Parathyroid adenoma (tissue), 2 donors: ENCODE results near the gene MAPRE2.

ENCODE experiments used
- H2AFZ ChIP-seq: fragments of 300-600 bp; sonication (generic); one replicate; pipeline ENCODE4 v1.7.0; 2017; ENCODE audit warnings: antibody characterized with exemption, mild to moderate bottlenecking
- H3K27ac ChIP-seq: fragments of 300-600 bp; sonication (generic); one replicate; pipeline ENCODE4 v1.7.0; 2017
- H3K27me3 ChIP-seq: fragments of 300-600 bp; sonication (generic); one replicate; pipeline ENCODE4 v1.7.0; 2017; ENCODE audit warnings: low read length; ENCODE audit not compliant: control insufficient read depth, insufficient read depth
- H3K36me3 ChIP-seq: fragments of 300-600 bp; sonication (generic); one replicate; pipeline ENCODE4 v1.7.0; 2017; ENCODE audit warnings: low read length; ENCODE audit not compliant: control insufficient read depth, insufficient read depth
- H3K4me1 ChIP-seq: fragments of 300-600 bp; sonication (generic); one replicate; pipeline ENCODE4 v1.7.0; 2017; ENCODE audit warnings: control low read depth
- H3K4me2 ChIP-seq: fragments of 300-600 bp; sonication (generic); one replicate; pipeline ENCODE4 v1.7.0; 2017; ENCODE audit warnings: low read length
- H3K4me3 ChIP-seq: fragments of 300-600 bp; sonication (generic); one replicate; pipeline ENCODE4 v1.7.0; 2017; ENCODE audit warnings: low read depth, low read length
- H3K79me2 ChIP-seq: fragments of 300-600 bp; sonication (generic); one replicate; pipeline ENCODE4 v1.7.0; 2017; ENCODE audit warnings: control low read depth
- H3K9ac ChIP-seq: fragments of 300-600 bp; sonication (generic); one replicate; pipeline ENCODE4 v1.7.0; 2017; ENCODE audit warnings: mild to moderate bottlenecking
- H3K9me3 ChIP-seq: fragments of 300-600 bp; sonication (generic); one replicate; pipeline ENCODE4 v1.7.0; 2017; ENCODE audit warnings: low read length; ENCODE audit not compliant: control insufficient read depth
- CTCF ChIP-seq: fragments of 300-600 bp; sonication (generic); IDR thresholded peaks from one replicate; pipeline ENCODE4 v1.7.0; 2017; ENCODE audit warnings: antibody characterized with exemption, mild to moderate bottlenecking
- donor health status: primary hyperparathyroidism.

Gene MAPRE2

GRCh38 chr18:35153609-35154272 lies 112.5 kb downstream of the MAPRE2 start:
- Histone ChIP-seq H3K27ac (no peak overlapping the region), H2AFZ (no peak overlapping the region), H3K4me3 (no peak overlapping the region), H3K9me3 (no peaks in the 10 kb centered on the region), H3K4me2 (no peak overlapping the region), H3K27me3 (no peaks in the 10 kb centered on the region), H3K36me3 (no peaks in the 10 kb centered on the region), H3K4me1 (no peaks in the 10 kb centered on the region), H3K9ac (no peak overlapping the region), H3K79me2 (no peaks in the 10 kb centered on the region)
- TF ChIP-seq CTCF, result no peak

- Histone ChIP-seq H3K27ac (no peak overlapping the region), H3K9me3 (no peaks in the 10 kb centered on the region), H3K27me3 (no peaks in the 10 kb centered on the region)
These were observed 114.3 kb downstream of the MAPRE2 start for GRCh38 chr18:35155398-35156117.

GRCh38 chr18:35157181-35157580 lies 116.0 kb downstream of the MAPRE2 start:
- Histone ChIP-seq H3K27me3 (no peaks in the 10 kb centered on the region), H3K4me3 (no peak overlapping the region), H3K79me2 (no peaks in the 10 kb centered on the region), H2AFZ (no peak overlapping the region), H3K9ac (no peak overlapping the region), H3K27ac (no peak overlapping the region), H3K4me1 (no peaks in the 10 kb centered on the region), H3K4me2 (no peak overlapping the region), H3K36me3 (no peaks in the 10 kb centered on the region), H3K9me3 (no peaks in the 10 kb centered on the region)
- no peak for TF ChIP-seq CTCF

More at GRCh38 chr18:35155398-35156117, 114.3 kb downstream of the MAPRE2 start:
- no peaks in the 10 kb centered on the region for H3K4me1 ChIP-seq
- H3K4me2 ChIP-seq, result no peak overlapping the region
- no peak overlapping the region for H2AFZ ChIP-seq
- H3K79me2 ChIP-seq, result no peaks in the 10 kb centered on the region
- H3K4me3 ChIP-seq, result peak overlapping the region; percentile 14
- no peak overlapping the region for H3K9ac ChIP-seq
- no peak for TF ChIP-seq CTCF
- H3K36me3 ChIP-seq, result no peaks in the 10 kb centered on the region

GRCh38 chr18:35158728-35159450 lies 117.7 kb downstream of the MAPRE2 start:
- Histone ChIP-seq H2AFZ (no peak overlapping the region), H3K4me2 (no peak overlapping the region), H3K9me3 (no peaks in the 10 kb centered on the region), H3K9ac (no peak overlapping the region), H3K27me3 (no peaks in the 10 kb centered on the region), H3K27ac (no peak overlapping the region), H3K79me2 (no peaks in the 10 kb centered on the region), H3K36me3 (no peaks in the 10 kb centered on the region), H3K4me1 (no peaks in the 10 kb centered on the region), H3K4me3 (no peak overlapping the region)
- TF ChIP-seq CTCF, result no peak
